Measurements from ENCODE around the gene LARP4B. TPM values are rescaled to one million over a fixed set of nuclear protein-coding genes. Genes with fewer than 3 reads are reported as not detected.

LARP4B gene
- total and polyA plus RNA-seq, 2 donors (not counting 3 experiments of a cell fraction or from before 2014, with no cell fraction given): 27.4 to 101 TPM

GRCh38 chr10:955127-955819 lies 23.8 kb upstream of the LARP4B start:
- POLR2A ChIA-PET: no interaction called here
- H3K9me3 ChIP-seq (replicated peaks; ENCODE audit: control insufficient read depth, insufficient read depth, low read length): no peaks in the 10 kb centered on the region
- no peak overlapping the region for H3K27ac ChIP-seq (ENCODE audit: insufficient read depth, low read depth, low read length)
- no peak overlapping the region for H3K4me3 ChIP-seq (replicated peaks in 1 of 3; ENCODE audit: insufficient read depth in 1 of 3, low read depth in 1 of 3, low read length in 3 of 3)
- peaks cover 0 to 7% of the 10 kb centered on the region in 2 experiments for H3K27me3 ChIP-seq (ENCODE audit: control insufficient read depth in 2 of 2, insufficient read depth in 2 of 2, low read length in 2 of 2)
- H3K36me3 ChIP-seq (ENCODE audit: control insufficient read depth in 2 of 2, extremely low read depth in 1 of 2, insufficient read depth in 2 of 2, low read length in 2 of 2): no peaks in the 10 kb centered on the region
- BruUV-seq (replicated peaks): no TSS peak
- H4K20me1 ChIP-seq (replicated peaks; ENCODE audit: control insufficient read depth, extremely low read depth, insufficient read depth, low read length): no peaks in the 10 kb centered on the region
- DNase-seq (ENCODE audit: low read depth, low spot score): no peak
- dilution Hi-C loops (cut with MboI; ENCODE audit: extremely low pct_ligation_motif_present, low sequenced_read_pairs) (no loop called here), intact Hi-C loops (cut with micrococcal nuclease) (no loop called here)
- FAIRE-seq: no peak
- CTCF ChIA-PET: interaction anchor here (1.0 kb wide), 1 partner anchor 12 kb away, joined by 3 read pairs; no protein-coding TSS in a partner anchor
- H3K4me1 ChIP-seq (ENCODE audit: control insufficient read depth, extremely low read depth, insufficient read depth, low read length): no peaks in the 10 kb centered on the region
- H2AFZ ChIP-seq (ENCODE audit: low read depth, low read length): no peak overlapping the region
- H3K79me2 ChIP-seq (ENCODE audit: control insufficient read depth, insufficient read depth, low read length): no peaks in the 10 kb centered on the region
- TF ChIP-seq CTCF (IDR thresholded peaks at IDR 0.05; ENCODE audit: extremely low read depth in 1 of 2, insufficient read depth in 1 of 2, low read depth in 1 of 2, low read length in 2 of 2) (no peak), JUN (IDR thresholded peaks at IDR 0.05; ENCODE audit: borderline replicate concordance, insufficient read depth, insufficient read length, low read depth) (no peak), POLR2A (IDR thresholded peaks at IDR 0.05; ENCODE audit: low read depth, low read length) (no peak), EZH2 (IDR thresholded peaks at IDR 0.05; ENCODE audit: borderline replicate concordance, low read depth, low read length, severe bottlenecking) (no peak), MAX (IDR thresholded peaks at IDR 0.05; ENCODE audit: insufficient read depth, insufficient read length) (no peak), FOS (IDR thresholded peaks at IDR 0.05; ENCODE audit: borderline replicate concordance, insufficient read depth, low read length) (no peak), MYC (IDR thresholded peaks at IDR 0.05; ENCODE audit: low read depth, low read length) (no peak), GATA2 (IDR thresholded peaks at IDR 0.05; ENCODE audit: insufficient read depth, insufficient read length, low read depth, low read length) (no peak), POLR2AphosphoS5 (IDR thresholded peaks at IDR 0.05; ENCODE audit: insufficient read depth, low read depth, low read length) (no peak)
- H3K4me2 ChIP-seq (ENCODE audit: insufficient read depth, low read length): no peak overlapping the region
- H3K9me1 ChIP-seq (replicated peaks; ENCODE audit: control insufficient read depth, extremely low read depth, insufficient read depth, low read length): no peaks in the 10 kb centered on the region
- H3K9ac ChIP-seq (replicated peaks; ENCODE audit: extremely low read depth, insufficient read depth, low read length): no peak overlapping the region

Measured in endothelial cell of umbilical vein (primary cell).